Kidney (tissue), 14 donors: ENCODE results near the gene MAGEB6. TPM values are rescaled to one million over a fixed set of nuclear protein-coding genes. Genes with fewer than 3 reads are reported as not detected.
"Not testable (repeated sequence)": the region's sequence is repeated elsewhere in the genome, so short reads cannot be mapped to it uniquely, and the experiment has no call there.

Experiments
- DNase-seq, 5 donors: peaks; one replicate each; pipeline ENCODE4 v3.0.0-alpha.2; 2013 to 2020
- FAIRE-seq: peaks from 2 replicates; lab custom pipeline; 2012; peaks lifted over from hg19 to GRCh38; lab: Jason Lieb, UNC
- H3K27ac ChIP-seq, 2 donors: one replicate each; pipeline ENCODE4 v1.7.0; 2013; ENCODE audit warnings: low read depth in 2 of 2, low read length in 2 of 2, inconsistent platforms in 1 of 2
- H3K27me3 ChIP-seq: one replicate; pipeline ENCODE4 v1.7.1; 2013; ENCODE audit warnings: low read length, inconsistent platforms; ENCODE audit not compliant: control insufficient read depth, insufficient read depth
- H3K36me3 ChIP-seq, 3 donors: one replicate each; pipeline versions ENCODE4 v1.7.0 to v1.7.1; 2013; ENCODE audit warnings: low read length in 3 of 3, control low read depth in 1 of 3, inconsistent platforms in 1 of 3; ENCODE audit not compliant: insufficient read depth in 3 of 3, control insufficient read depth in 2 of 3
- H3K4me1 ChIP-seq, 3 donors: one replicate each; pipeline versions ENCODE4 v1.7.0 to v1.7.1; 2013; ENCODE audit warnings: low read length in 3 of 3, inconsistent platforms in 1 of 3, low read depth in 1 of 3; ENCODE audit not compliant: control insufficient read depth in 2 of 3, insufficient read depth in 2 of 3
- H3K4me3 ChIP-seq, 3 donors: one replicate each; pipeline versions ENCODE4 v1.7.0 to v1.8.1; 2013; ENCODE audit warnings: low read length in 3 of 3, control low read depth in 1 of 3, inconsistent platforms in 1 of 3
- H3K9ac ChIP-seq, 3 donors: one replicate each; pipeline versions ENCODE4 v1.7.0 to v1.7.1; 2013; ENCODE audit warnings: low read length in 3 of 3, control low read depth in 1 of 3, inconsistent platforms in 1 of 3
- H3K9me3 ChIP-seq, 3 donors: one replicate each; pipeline versions ENCODE4 v1.7.0 to v1.7.1; 2013; ENCODE audit warnings: low read length in 3 of 3, control low read depth in 1 of 3, inconsistent platforms in 1 of 3; ENCODE audit not compliant: control insufficient read depth in 2 of 3, insufficient read depth in 1 of 3
- intact Hi-C: fragments of 100-400 bp; cut with DNase I; formaldehyde crosslinking; loops from one replicate; pipeline ENCODE4 v1.11.1; 2022
- polyA plus RNA-seq: library from polyadenylated mRNA; stranded (reverse); fragments of 350-450 nt; fragmentation: Illumina TruSeq; extraction: RNeasy Lipid Tissue Mini Kit (QIAGEN cat#74804); gene quantifications from one replicate; pipeline ENCODE4 v1.2.3, GENCODE V29; 2014; ENCODE audit warnings: low read depth, low replicate concordance; ENCODE audit not compliant: insufficient read depth
- total RNA-seq: library from RNA; stranded (reverse); fragmentation: NEBNext Ultra II Directional; extraction: Animal tissue kit (Norgen Biotek cat#: 25700); gene quantifications from one replicate; pipeline ENCODE4 v1.2.1, GENCODE V29; 2021
- TF ChIP-seq, protein P1 (sequence below): IDR thresholded peaks from 3 replicates; pipeline ENCODE4 v1.5.1; 2012; ENCODE audit warnings: mild to moderate bottlenecking, moderate library complexity, borderline replicate concordance; ENCODE audit not compliant: insufficient read depth; ENCODE audit errors: extremely low read depth
- donor health status: control.
- donor health status: control.
- donor health status: control.
- donor health status: control.
- donor health status: control.
- donor health status: DM: yes; HTN: yes; CAD: no.
- donor health status: Normal renal cell carcinoma (clear cell type).

MAGEB6 gene
- total and polyA plus RNA-seq, 2 donors from 2014 or later: not detected

DNA sequence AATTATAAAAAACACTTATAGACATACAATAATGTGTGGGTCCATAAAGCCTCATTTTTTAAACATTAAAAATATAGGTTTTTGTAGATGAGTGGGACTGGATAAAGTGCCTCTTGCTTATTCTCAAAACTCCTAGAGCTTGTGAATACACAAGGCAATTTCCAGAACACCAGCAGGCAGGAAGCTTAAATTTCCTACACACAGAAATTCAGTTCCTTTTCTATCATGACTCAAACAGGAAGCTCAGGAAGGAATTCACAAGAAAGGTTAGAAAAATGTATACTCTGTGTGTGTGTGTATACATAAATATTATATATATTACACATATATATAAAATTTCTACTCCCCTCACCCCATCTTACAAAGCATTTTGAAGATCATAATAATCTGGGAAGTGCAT lies 11.3 kb downstream of the MAGEB6 start:
- FAIRE-seq (no peak), DNase-seq (no peak)
- no peaks in the 10 kb centered on the region for H3K36me3 ChIP-seq
- H3K9me3 ChIP-seq: no peaks in the 10 kb centered on the region
- intact Hi-C loops: no loop called here
- H3K9ac ChIP-seq: no peak overlapping the region
- no peak overlapping the region for H3K27ac ChIP-seq
- no peak overlapping the region for H3K4me3 ChIP-seq
- TF ChIP-seq, protein P1, sequence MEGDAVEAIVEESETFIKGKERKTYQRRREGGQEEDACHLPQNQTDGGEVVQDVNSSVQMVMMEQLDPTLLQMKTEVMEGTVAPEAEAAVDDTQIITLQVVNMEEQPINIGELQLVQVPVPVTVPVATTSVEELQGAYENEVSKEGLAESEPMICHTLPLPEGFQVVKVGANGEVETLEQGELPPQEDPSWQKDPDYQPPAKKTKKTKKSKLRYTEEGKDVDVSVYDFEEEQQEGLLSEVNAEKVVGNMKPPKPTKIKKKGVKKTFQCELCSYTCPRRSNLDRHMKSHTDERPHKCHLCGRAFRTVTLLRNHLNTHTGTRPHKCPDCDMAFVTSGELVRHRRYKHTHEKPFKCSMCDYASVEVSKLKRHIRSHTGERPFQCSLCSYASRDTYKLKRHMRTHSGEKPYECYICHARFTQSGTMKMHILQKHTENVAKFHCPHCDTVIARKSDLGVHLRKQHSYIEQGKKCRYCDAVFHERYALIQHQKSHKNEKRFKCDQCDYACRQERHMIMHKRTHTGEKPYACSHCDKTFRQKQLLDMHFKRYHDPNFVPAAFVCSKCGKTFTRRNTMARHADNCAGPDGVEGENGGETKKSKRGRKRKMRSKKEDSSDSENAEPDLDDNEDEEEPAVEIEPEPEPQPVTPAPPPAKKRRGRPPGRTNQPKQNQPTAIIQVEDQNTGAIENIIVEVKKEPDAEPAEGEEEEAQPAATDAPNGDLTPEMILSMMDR: no peak
- H3K27me3 ChIP-seq: no peaks in the 10 kb centered on the region
- H3K4me1 ChIP-seq: no peaks in the 10 kb centered on the region

DNA sequence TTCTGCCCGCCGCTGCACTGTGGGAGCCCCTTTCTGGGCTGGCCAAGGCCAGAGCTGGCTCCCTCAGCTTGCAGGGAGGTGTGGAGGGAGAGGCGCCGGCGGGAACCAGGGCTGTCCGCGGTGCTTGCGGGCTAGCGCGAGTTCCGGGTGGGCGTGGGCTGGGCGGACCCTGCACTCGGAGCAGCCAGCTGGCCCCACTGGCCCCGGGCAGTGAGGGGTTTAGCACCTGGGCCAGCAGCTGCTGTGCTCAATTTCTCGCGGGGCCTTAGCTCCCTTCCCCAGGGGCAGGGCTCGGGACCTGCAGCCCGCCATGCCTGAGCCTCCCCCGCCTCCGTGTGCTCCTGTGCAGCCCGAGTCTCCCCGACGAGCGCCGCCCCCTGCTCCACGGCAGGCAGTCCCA lies 12.5 kb downstream of the MAGEB6 start:
- H3K36me3 ChIP-seq, H3K9me3 ChIP-seq, H3K4me1 ChIP-seq, FAIRE-seq, DNase-seq, H3K9ac ChIP-seq, H3K27ac ChIP-seq, H3K4me3 ChIP-seq, intact Hi-C loops, H3K27me3 ChIP-seq: not testable (repeated sequence)

DNA sequence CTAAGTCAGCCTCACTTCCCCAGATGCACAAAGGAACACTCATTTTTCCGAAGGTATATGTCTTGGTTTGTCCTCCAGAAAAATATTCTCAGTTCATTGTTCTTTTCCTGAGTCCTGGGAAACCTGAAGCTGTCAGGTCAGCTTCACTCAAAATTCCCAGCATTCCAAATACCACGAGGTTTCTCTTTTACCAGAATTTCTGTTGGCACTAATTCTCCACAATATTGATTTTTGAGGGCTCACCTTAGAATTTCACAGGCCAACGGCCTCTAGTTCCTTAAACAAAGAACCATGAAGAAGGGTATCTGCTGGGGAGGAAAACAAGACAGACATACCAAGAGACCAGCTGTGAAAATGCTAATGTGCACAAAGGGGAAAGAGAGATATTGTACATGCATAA lies 15.8 kb downstream of the MAGEB6 start:
- no peak for FAIRE-seq
- DNase-seq: no peak

DNA sequence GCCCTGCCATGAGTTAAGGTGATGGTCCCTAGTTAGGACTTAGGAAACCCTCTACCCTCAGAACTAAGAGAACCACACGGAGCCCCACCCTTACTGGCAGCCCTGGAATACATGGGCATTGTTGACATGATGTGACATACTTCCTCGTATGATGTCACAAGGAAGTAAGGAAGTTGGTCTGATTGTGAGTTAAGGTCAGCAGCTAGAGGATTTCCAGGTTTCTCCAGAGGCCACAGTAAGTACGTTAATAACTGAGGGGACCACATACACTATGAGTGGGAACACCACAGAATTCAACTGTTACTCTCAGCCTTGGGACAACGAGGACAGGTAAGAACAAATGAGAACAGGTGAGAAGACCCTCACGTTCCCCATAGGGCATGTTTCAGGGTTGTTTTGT lies 23.6 kb downstream of the MAGEB6 start, which contains the start of gene MAGEB5:
Gene MAGEB5 (plus strand): TSS at position 301 of the 400 bp plus-strand sequence. CDS start 1,133 bp downstream, outside the sequence.
- no peaks in the 10 kb centered on the region for H3K27me3 ChIP-seq
- H3K4me3 ChIP-seq: no peak within 1 kb of the TSS
- intact Hi-C loops: no loop called here
- H3K9ac ChIP-seq: no peak within 1 kb of the TSS
- FAIRE-seq (no peak), DNase-seq (no peak)
- no peaks in the 10 kb centered on the region for H3K4me1 ChIP-seq
- TF ChIP-seq, protein P1: no peak
- no peak within 1 kb of the TSS for H3K27ac ChIP-seq
- H3K9me3 ChIP-seq: no peaks in the 10 kb centered on the region
- no peaks in the 10 kb centered on the region for H3K36me3 ChIP-seq

More for the DNA sequence above, 15.8 kb downstream of the MAGEB6 start:
- TF ChIP-seq, protein P1: no peak
- Histone ChIP-seq H3K4me1 (no peaks in the 10 kb centered on the region), H3K4me3 (no peak overlapping the region), H3K27me3 (no peaks in the 10 kb centered on the region), H3K27ac (no peak overlapping the region), H3K36me3 (no peaks in the 10 kb centered on the region), H3K9ac (no peak overlapping the region), H3K9me3 (no peaks in the 10 kb centered on the region)
- intact Hi-C loops: no loop called here
